ENCODE measurements around the gene ANXA3.

- TF ChIP-seq CTCF (IDR thresholded peaks at IDR 0.05), result no peak
- no peak for TF ChIP-seq POLR2AphosphoS5 (IDR thresholded peaks at IDR 0.05)
- no peak for TF ChIP-seq POLR2A (IDR thresholded peaks at IDR 0.05)
- no peak for TF ChIP-seq EP300 (IDR thresholded peaks at IDR 0.05)
Measured at GRCh38 chr4:78519962-78520361, 31.6 kb upstream of the ANXA3 start.

Data from gastroesophageal sphincter (tissue), 3 donors.